Lower leg skin (tissue), 4 donors: ENCODE data around the gene COPA. TPM values are rescaled to one million over a fixed set of nuclear protein-coding genes. Genes with fewer than 3 reads are reported as not detected.

Experiments
- DNase-seq, 2 donors: peaks; one replicate each; pipeline ENCODE4 v3.0.0-alpha.2; 2019; ENCODE audit warnings: low spot score in 2 of 2
- H3K4me3 ChIP-seq: fragments of 200-600 bp; sonication (generic); 2 replicates; pipeline ENCODE4 v1.5.1; 2017; ENCODE audit warnings: mild to moderate bottlenecking, low read depth; ENCODE audit not compliant: poor library complexity, severe bottlenecking
- CTCF ChIP-seq, 3 donors: fragments of 450-650 bp; IDR thresholded peaks; one replicate each; pipeline ENCODE4 v1.5.1; 2016; ENCODE audit warnings: antibody characterized with exemption in 3 of 3, mild to moderate bottlenecking in 3 of 3, moderate library complexity in 2 of 3
- POLR2A ChIP-seq, 2 donors: fragments of 450-650 bp; IDR thresholded peaks; one replicate each; pipeline ENCODE4 v1.6.1; 2016 to 2017; ENCODE audit warnings: antibody characterized with exemption in 2 of 2, mild to moderate bottlenecking in 1 of 2, moderate library complexity in 1 of 2
- WGBS, 2 donors: methylation state at CpG; one replicate each; pipeline ENCODE4 v1.1.5; 2018; 5-methylcytosine and 5-hydroxymethylcytosine counted together
- intact Hi-C: fragments of 100-400 bp; cut with DNase I; formaldehyde crosslinking; loops from one replicate; pipeline ENCODE4 v1.15.0; 2023; ENCODE audit warnings: low total_unique reads
- total RNA-seq, 4 donors: library from RNA; depleted of rRNA; stranded (reverse); fragments of >200 nt; gene quantifications; one replicate each; pipeline ENCODE4 v1.1.0, GENCODE V29; 2016

COPA gene
- total RNA-seq, 4 donors from 2014 or later: 72.3 to 93.6 (median 80.2) TPM

- 28 to 32% methylated on average over 3 of the region's 3 CpGs for WGBS, 2 donors
- DNase-seq: no peak
- intact Hi-C loops: no loop called here
- no peak overlapping the region for H3K4me3 ChIP-seq
- no peak for TF ChIP-seq CTCF (IDR thresholded peaks at IDR 0.05)
Measured at GRCh38 chr1:160256396-160257046, 86.5 kb downstream of the COPA start.

GRCh38 chr1:160255781-160256300 lies 87.2 kb downstream of the COPA start:
- no peak for DNase-seq
- intact Hi-C loops: no loop called here
- H3K4me3 ChIP-seq: no peak overlapping the region
- no peak for TF ChIP-seq CTCF (IDR thresholded peaks at IDR 0.05)
- TF ChIP-seq POLR2A (IDR thresholded peaks at IDR 0.05): no peak
- 82 to 93% methylated on average over 4 of the region's 4 CpGs for WGBS, 2 donors

GRCh38 chr1:160251687-160252526 lies 91.1 kb downstream of the COPA start:
- peak in 1 of 2 donors; percentile 53 for DNase-seq
- TF ChIP-seq CTCF (IDR thresholded peaks at IDR 0.05): peak in 1 of 3 donors; percentile 35
- no peak for TF ChIP-seq POLR2A (IDR thresholded peaks at IDR 0.05)
- WGBS, 2 donors: 71 to 77% methylated on average over 5 of the region's 5 CpGs
- intact Hi-C loops: loop anchor here (5.0 kb wide), 2 partner anchors 60 to 145 kb away; partner anchors contain the start of gene CASQ1
- no peak overlapping the region for H3K4me3 ChIP-seq

- intact Hi-C loops: loop anchor here (5.0 kb wide), 2 partner anchors 59 to 144 kb away; partner anchors contain the start of gene CASQ1
- no peak for TF ChIP-seq POLR2A (IDR thresholded peaks at IDR 0.05)
- TF ChIP-seq CTCF (IDR thresholded peaks at IDR 0.05): no peak
- DNase-seq: no peak
- H3K4me3 ChIP-seq: no peak overlapping the region
Measured at GRCh38 chr1:160251011-160251410, 92.0 kb downstream of the COPA start.

- WGBS, 2 donors: 95 to 100% methylated on average over 1 of the region's 1 CpG
- H3K4me3 ChIP-seq: no peak overlapping the region
- intact Hi-C loops: no loop called here
- TF ChIP-seq POLR2A (IDR thresholded peaks at IDR 0.05) (no peak), CTCF (IDR thresholded peaks at IDR 0.05) (no peak)
- no peak for DNase-seq
Measured at GRCh38 chr1:160247053-160247452, 96.0 kb downstream of the COPA start.
